HG02885 (cell line): Measurements from ENCODE around the gene IRF4.

Source experiments
- ATAC-seq: cut with Tn5 transposase; IDR thresholded peaks from one replicate; pipeline ENCODE4 v1.9.1; 2021; ENCODE audit warnings: mild to moderate bottlenecking; ENCODE audit not compliant: unreplicated experiment, poor library complexity

Gene IRF4

DNA sequence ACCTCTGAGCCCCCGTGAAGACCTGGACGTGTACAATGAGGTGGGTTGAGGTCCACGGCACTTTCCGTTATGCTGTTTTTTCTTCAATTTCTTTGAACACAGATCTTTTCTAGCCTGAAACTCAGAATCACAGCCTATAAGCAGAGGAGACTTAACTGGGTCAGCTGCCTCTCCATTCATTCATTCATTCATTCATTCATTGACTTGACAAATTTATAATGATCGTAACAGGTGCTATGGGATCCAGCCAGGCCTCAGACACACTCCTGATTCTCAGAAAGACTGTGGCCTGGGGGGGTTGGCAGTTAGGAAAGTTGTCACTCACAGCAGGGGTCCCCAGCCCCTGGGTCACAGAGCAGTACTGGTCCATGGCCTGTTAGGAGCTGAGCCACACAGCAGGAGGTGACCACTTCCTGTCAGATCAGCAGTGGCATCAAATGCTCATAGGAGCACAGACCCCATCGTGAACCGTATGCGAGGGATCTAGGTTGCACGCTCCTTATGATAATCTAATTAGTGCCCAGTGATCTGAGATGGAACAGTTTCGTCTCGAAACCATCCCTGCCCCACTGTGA, 38.6 kb upstream of the IRF4 start:
- no peak for ATAC-seq

DNA sequence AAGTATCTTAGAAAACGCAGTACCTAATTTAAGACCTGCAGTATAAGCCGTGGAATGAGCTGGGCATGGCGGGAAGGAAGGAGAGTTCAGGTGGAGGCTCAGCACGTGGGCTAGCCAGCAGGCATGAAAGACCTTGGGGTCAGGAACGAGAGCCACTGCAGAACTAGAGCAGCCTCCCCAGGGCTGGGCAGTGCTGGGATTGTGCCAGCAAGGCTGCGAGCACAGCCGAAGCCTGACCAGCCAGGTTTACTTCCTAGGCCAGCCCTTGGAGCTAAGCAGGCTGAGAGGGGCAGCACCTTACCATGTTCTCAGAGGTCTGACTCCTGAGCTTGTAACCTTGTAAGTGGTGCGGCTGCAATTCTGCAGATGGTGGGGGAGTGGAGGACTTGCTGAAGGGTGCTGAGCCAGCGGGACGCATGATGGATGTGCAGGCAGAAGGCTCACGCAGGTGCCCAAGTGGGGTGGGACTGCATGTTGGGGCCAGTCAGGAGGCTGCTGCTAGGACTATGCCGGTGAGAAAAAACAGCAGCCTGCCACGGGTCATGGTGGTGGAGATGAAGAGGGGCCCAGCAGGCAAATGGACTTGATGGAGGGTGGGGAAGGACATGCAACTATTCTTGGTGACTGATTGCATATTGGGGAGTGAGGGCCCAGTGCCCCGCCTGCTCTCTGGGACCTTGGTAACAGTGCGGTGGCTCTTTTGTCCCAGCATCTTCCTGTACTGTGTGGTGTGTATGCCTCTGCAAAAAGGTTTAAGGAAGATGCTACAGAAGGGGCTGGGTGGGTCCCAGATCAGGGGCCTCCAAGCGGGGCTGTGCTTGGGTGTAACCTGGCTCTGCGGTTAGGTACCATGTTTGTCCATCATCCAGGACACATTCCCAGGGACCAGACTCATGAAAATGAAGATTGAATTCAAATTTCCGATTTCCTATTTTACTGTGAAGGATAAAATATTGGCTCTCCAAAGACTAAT, 37.6 kb upstream of the IRF4 start:
- ATAC-seq = no peak

DNA sequence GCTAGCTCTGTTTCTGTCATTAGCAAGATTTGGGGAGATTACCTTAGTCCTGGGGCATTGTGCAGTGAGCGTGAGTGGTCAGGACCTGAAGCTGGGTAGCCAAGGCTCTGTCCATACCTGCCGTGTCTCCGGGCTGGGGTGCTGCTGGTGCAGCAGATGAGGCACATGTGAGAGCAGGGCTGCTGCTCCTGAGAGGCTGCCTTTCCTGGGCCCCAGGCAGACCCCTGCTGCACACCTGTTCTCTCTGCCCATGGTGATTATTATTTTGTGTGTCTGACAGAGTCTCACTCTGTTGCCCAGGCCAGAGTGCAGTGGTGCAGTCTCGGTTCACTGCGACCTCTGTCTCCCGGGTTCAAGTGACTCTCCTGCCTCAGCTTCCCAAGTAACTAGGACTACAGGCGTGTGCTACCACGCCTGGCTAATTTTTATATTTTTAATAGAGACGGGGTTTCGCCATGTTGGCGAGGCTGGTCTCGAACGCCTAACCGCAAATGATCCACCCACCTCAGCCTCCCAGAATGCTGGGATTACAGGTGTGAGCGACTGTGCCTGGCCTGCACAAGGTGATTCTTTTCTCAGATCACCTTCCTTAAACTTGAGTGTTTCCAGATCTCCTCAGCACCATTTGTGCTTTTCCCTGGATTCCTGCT, 36.8 kb upstream of the IRF4 start:
- no peak for ATAC-seq

DNA sequence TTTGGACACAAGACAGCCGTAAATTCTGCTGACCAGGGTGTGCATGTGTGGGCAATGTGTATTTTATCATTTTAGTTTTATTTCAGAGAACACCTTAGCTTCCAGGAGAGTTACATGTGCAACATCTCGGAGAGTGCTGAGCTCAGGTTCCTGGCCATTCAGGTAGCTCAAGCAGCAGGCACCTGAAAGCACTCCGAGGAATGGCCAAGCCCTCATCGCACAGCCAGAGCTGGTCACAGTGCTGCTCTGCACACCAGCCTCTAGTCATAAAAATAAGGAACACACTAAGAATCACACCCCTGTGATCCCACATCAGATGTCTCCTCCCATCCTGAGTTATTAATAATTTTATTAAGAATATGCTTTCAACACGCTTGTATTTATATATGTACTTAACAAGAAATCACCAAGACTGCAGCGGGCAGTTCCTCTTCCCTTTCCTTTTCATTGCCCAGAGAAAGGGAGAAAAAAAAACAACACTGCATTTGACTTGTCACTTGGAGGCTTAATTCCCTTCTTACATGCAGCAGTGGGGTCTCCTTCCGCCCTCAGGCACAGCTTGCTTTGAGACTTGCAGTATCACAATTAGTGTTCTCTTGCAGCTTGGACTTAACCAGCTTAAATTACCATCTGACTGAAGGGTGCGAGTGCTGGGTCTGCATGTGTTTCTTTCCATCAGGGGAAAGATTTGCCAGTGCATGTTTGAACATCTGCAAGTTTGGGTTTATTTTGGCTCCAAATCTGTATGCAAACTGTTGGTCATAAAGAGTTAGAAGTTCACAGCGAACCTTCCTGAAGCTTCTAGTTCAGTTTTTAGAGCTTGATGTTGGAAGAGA, 36.0 kb upstream of the IRF4 start:
- ATAC-seq = no peak

DNA sequence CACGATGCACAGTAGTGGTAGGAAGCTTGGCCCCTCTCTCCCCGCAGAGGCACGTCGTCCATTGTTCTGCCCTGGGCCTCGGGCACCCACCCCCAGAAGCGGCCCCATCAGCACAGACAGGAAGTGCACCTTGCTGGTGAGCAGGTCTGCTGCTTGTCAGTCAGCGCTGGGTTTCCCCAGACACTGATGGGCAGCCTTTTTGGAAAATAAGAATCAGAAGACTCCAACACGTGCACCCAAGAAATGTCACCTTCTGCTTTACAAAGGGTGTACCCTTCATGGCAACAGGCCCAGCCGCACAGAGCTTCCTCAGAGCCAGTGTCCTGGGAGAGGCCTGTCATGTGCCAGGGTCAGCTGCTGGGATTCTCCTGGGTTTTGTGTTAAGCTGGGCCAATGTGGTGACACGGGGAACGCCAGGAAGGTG, 34.7 kb upstream of the IRF4 start:
- peak; percentile 35 for ATAC-seq

DNA sequence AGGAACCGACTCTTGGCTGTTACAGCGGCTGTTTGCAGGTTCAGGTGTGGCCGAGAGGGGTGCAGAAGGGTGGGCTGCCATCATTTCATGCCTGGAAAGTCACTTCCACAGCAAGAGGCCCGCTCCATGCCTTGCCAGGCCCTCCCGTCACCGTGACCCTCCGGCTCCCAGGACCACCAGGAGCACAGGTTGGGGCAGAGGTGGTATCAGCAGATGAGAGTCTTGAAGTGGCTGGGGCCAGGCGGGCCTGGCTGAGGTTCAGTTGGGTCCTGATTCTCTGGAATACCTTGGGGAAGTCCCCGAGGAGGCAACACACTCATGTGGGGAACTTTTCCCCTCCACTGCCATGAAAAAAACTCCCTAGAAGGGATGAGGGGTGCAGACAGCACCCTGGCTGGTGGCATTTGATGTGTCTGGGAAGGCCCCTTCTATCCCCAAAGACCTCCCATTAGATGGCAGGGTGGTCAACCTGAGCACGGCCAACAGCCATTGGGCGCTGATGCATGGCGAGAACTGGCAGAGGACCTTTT, 34.2 kb upstream of the IRF4 start:
- ATAC-seq = no peak

DNA sequence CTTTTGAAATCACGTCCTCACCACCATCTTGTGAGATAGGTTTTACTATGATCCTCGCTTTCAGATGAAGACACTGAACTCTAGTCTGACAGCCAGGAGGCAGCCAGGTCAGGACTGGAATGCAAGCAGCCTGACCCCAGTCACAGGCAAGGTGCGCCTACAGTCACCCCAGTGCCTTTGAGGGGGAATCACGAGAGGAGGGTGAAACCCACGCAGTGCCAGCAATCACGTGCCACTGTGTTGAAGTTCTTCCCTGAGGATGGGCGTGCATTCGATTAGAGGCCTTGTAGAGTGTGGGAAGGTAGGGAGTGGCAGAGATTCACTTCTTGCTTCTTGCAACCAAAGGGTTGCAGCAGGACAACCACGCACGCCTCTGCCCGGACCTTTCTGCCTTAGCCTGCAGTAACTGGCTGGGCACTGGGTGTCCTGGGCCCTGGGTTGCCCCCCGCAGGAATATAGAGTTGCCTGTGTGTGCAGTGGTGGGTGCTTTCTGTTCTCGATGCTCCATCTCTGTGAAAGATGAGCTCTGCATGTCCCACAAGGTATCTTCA, 33.7 kb upstream of the IRF4 start:
- ATAC-seq = no peak

DNA sequence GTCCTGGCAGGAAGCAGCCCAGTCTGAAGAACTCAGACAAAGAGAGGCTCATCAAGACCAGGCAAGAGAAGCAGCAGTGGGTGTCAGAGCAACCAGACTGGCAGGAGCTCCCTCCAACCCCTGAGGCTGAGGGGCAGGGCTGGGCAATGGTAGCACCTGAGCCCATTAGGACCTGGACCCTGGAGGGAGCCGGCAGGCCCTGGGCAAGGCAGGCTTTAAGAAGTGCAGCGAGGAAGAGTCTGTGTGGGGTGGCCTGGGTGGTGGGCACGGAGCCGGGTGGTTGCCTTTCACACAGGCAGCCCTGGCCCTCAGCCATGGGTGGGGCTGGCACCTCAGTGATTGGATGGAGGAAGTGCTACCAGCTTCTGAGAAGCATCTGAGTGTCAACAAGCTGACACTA, 33.1 kb upstream of the IRF4 start:
- ATAC-seq = no peak

DNA sequence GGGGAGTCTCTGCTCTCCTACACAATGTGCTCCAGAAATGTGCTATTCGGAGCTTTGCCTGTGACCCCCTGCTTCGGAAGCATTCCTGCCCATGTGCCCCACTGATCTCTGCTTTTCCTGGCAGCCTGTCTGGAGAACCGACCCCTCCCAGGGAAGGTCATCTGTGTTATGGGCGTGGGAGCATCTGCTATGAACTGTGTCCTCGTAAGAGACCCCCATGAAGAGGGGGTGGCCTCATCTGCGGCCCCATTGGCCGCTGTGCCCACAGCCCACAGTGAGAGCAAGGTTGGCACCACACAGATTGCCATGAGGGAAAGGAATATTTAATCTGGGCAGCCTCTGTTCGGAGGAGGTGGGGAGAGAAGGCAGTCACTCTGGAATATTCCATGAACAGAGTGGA, 32.7 kb upstream of the IRF4 start:
- no peak for ATAC-seq

DNA sequence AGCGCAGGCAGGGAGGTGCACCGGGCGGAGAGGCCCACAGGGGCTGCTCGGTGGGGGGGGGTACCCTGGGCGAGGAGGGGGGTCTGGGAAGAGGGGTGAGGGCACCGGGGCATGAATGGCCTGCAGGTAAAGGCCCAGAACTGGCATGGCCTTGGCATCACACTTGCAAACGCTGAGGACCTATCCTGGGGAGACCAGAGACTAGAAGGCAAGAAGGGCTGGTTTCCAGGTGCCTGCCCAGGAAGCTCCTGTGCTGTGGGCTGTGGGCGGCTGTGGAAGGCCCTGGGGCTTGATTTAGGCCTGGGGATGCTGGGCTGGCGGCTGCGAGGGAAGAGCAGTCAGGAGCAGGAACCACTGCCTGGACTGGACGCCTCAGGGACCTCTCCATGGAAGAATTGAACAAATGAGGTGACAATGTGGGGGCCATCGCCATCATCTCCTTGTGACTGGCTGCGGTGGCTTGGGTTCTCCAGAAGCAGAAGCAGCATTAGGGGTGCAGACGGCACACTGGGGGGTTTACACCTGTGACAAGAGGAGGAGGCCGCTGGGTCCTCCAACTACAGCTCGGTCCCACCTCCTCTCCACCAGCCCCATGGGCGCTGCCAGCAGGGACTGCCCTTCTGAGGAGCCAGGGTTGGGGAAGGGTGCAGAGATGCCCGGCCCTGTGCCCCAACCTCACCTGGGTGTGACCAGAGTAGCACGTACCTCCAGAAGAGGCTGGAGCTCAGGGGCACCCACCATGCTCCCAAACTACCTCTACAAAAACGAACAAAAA, 32.1 kb upstream of the IRF4 start:
- ATAC-seq = no peak

DNA sequence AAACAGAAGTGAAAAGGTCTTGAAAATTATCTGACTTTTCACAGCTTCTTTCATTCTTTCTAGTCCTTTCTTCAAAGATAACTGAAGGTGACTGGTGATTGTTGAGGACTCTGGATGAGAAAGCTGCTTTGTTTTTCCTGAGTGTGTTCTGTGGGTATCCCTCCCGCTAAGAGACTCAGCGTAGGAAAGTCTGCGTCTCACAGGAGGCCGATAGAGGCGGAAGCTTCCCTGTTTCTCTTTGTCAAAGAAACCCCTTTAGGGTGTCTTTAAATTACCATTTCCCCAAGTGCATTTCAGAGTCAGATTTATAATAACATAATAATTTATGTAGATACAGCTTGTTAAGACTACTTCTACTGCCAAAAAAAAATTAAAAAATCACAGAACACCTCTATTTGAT, 31.2 kb upstream of the IRF4 start:
- no peak for ATAC-seq

DNA sequence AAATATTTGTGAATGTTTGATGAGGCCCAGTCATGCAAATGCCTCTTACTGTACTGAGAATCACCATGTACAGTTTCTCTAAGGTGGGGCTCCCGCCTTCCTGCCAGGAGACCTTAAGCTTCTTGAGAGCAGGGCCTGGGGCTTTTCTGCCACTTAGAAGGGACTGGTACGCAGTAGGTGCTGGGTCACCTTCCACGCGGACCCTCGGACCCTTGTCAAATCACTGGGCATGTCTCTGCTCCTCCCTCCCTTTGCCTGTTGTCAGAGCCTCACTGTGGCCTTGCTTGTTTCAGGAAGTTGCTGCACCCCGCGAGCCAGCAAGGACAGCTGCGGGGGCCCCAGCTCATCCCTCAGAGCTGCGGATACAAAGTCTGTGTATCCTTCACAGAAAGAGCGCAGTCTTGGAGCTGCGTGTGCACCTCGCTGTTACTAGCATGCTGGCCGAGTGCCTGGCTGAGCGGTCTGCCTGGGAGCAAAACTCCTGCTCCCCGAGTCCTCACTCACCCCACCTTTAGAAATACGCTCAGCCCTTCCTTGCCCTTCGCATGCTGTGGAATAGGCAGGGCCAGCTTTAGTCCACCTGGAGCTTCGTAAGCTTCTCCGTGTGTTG, 30.7 kb upstream of the IRF4 start:
- no peak for ATAC-seq

DNA sequence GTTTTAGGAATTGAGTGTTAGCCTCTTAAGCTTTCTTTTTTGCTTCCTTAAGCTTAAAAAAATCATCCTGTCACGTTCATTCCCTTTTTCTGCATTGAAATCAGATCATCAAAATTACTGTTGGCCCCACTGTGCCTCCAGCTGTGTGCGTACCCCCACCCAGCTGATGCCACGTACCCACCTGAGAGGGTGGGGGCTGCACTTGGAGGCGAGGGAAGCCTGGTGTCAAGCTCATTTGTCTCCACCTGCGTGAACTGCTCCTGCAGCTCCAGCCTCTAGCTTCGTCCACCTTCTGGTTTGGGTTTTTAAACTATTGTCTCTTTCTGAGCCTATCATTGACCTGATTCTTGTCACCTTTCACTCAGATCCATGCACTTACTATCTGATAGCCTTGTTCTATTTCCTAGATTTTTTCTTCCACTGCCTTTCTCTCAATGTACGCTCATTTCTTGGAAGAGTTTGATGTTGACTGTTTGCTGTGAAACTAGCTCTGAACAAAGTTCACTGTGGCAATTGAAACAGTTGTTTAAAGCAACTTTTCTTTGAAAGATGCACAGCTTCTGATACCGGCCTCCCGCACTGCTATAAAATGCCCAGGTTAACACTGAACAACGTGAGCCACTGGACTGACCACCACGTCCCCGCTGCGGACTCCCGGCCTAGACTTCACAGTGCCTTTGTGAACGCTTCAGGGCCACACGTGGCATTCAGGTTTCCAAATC, 30.0 kb upstream of the IRF4 start:
- no peak for ATAC-seq

DNA sequence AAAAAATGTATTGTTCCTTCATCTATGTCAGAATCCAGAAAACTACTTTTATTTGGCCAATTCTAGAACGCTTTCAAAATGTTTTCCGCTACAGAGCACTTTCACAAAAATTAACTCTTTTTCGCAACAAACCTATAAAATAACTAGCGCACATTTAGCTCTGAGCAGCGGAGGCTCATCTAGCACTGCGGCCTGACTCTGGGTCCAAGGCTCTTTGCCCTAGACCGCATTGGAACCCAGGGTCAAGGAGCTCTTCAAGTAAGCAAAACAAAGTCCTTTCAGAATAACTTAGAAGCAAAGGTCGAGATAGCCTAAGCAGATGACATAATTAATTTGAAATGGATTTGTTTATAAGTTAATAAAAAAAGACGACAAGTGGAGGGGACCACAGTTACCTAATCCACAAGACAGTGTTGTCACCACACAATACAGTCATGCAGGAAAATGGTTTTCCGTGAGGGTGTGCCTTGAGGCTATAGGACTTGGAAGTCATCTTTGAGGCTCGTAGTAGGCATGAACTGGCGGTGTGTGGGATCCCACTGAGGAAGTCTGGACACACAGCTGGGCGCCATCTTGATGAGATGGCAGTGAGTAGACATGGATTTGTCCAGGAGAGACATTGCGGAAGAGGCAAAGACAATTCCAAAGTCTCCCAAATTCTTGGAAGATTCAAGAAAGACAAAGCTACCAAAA, 29.2 kb upstream of the IRF4 start:
- no peak for ATAC-seq

DNA sequence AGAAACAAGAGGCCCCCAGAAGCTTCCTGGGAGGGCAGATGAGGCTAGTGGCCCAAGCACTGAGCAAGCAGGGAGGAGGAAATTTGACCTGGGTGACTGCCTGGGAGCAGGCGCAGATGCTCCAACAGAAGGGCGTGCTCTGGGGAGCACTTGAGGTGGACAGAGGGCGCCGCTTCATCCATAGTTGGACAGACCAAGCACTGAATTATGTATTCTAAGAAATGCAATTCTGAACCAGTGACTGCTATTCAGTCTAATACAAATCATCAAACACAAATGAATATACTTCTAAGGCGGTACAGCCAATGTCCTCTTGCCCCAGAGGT, 28.7 kb upstream of the IRF4 start:
- ATAC-seq = no peak

DNA sequence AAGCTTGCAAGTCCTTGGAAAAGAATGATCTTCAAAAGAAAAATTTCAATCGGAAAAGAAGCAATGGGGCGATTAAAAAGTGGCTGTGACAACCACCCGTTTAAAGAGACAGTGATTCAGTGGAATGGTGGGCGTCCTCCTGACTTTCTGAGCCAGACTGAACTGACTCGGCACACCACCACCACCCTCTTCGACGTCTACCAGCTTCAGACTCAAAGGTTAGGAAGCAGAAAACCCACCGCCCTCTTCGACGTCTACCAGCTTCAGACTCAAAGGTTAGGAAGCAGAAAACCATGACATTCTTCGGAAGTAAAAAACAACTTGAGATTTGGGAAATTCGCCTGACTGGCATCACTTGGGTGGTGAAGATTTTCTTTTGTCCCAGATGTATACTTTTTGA, 28.3 kb upstream of the IRF4 start:
- no peak for ATAC-seq

DNA sequence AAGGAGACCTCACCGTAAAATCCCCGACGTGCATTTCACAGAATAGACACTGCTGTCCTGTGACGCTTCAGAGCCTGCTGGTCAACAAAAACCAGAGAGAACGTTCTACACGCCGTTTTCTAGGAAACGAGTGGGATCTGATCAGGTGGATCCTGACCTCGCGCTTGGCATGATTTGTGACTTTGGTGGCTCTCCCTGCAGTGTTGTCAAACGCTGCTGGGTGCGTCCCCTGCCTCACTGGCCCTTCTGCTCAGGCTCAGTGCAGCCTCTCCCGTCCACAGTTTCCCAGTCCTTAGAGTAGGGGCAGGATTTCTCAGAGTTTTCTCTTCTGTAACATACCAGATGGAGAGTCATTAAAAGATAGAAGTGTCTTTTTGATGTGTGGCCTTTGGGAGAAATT, 27.6 kb upstream of the IRF4 start:
- ATAC-seq = no peak
